DOHH2 (cell line): ENCODE measurements around the gene RNU7-1.

Experiments used
- H3F3A ChIP-seq: fragments of 200-600 bp; sonication (generic), shearing (Covaris generic); 2 replicates; pipeline ENCODE4 v1.6.0; 2016; ENCODE audit warnings: antibody characterized with exemption, mild to moderate bottlenecking; ENCODE audit not compliant: control insufficient read depth, insufficient read depth
- H3K27ac ChIP-seq: fragments of 200-600 bp; sonication (generic); 2 replicates; pipeline ENCODE4 v1.5.1; 2014; ENCODE audit warnings: low read depth, mild to moderate bottlenecking, low read length, moderate library complexity
- H3K27me3 ChIP-seq: fragments of 200-600 bp; sonication (generic); 2 replicates; pipeline ENCODE4 v1.6.1; 2014; ENCODE audit warnings: mild to moderate bottlenecking, low read length, mixed read lengths; ENCODE audit not compliant: control insufficient read depth
- H3K36me3 ChIP-seq: fragments of 200-600 bp; sonication (generic); 2 replicates; pipeline ENCODE4 v1.6.1; 2014; ENCODE audit warnings: mild to moderate bottlenecking, low read length, moderate library complexity, mixed read lengths; ENCODE audit not compliant: control insufficient read depth
- H3K4me1 ChIP-seq: fragments of 200-600 bp; sonication (generic); 2 replicates; pipeline ENCODE4 v1.6.1; 2014; ENCODE audit warnings: mild to moderate bottlenecking, low read length, mixed read lengths; ENCODE audit not compliant: control insufficient read depth
- H3K4me2 ChIP-seq: fragments of 200-600 bp; sonication (generic); 2 replicates; pipeline ENCODE4 v1.6.0; 2014; ENCODE audit warnings: mild to moderate bottlenecking, low read length, moderate library complexity
- H3K4me3 ChIP-seq: fragments of 200-600 bp; sonication (generic); 2 replicates; pipeline ENCODE4 v1.5.1; 2014; ENCODE audit warnings: mild to moderate bottlenecking, low read length, mixed read lengths
- H3K79me2 ChIP-seq: fragments of 200-600 bp; sonication (generic); 2 replicates; pipeline ENCODE4 v1.6.1; 2014; ENCODE audit warnings: mild to moderate bottlenecking, low read length, mixed read lengths; ENCODE audit not compliant: control insufficient read depth
- H3K9me2 ChIP-seq: fragments of 200-600 bp; sonication (generic); replicated peaks from 2 replicates; pipeline ENCODE4 v1.6.1; 2014; ENCODE audit warnings: mild to moderate bottlenecking, low read length, mixed read lengths; ENCODE audit not compliant: control insufficient read depth
- H3K9me3 ChIP-seq: fragments of 200-600 bp; sonication (generic); 2 replicates; pipeline ENCODE4 v1.6.1; 2014; ENCODE audit warnings: antibody characterized with exemption, low read length, mixed read lengths; ENCODE audit not compliant: control insufficient read depth, insufficient read depth
- H4K20me1 ChIP-seq: fragments of 200-600 bp; sonication (generic); 2 replicates; pipeline ENCODE4 v1.6.0; 2014; ENCODE audit warnings: low read depth, mild to moderate bottlenecking, antibody characterized with exemption, low read length, moderate library complexity; ENCODE audit not compliant: control insufficient read depth, insufficient read depth
- CTCF ChIP-seq: fragments of 200-600 bp; sonication (generic); IDR thresholded peaks from one replicate; pipeline ENCODE4 v1.5.1; 2014; ENCODE audit warnings: antibody characterized with exemption, mild to moderate bottlenecking, low read depth, low read length; ENCODE audit not compliant: poor library complexity, severe bottlenecking
- EZH2phosphoT487 ChIP-seq: fragments of 200-600 bp; sonication (generic); IDR thresholded peaks from 2 replicates; pipeline ENCODE4 v1.6.1; 2017; ENCODE audit warnings: borderline replicate concordance, mild to moderate bottlenecking, antibody characterized with exemption, low read length, moderate library complexity, mixed read lengths

RNU7-1 gene

GRCh38 chr12:6955108-6956020 is 11.7 kb downstream of the RNU7-1 start:
- H3K9me3 ChIP-seq, result no peaks in the 10 kb centered on the region
- H3K36me3 ChIP-seq, result no peaks in the 10 kb centered on the region
- no peaks in the 10 kb centered on the region for H3K9me2 ChIP-seq
- H4K20me1 ChIP-seq, result peaks cover 10% of the 10 kb centered on the region; the same call in 1 of the 2 replicates
- no peaks in the 10 kb centered on the region for H3K79me2 ChIP-seq
- no peak overlapping the region for H3K27ac ChIP-seq
- H3F3A ChIP-seq, result no peaks in the 10 kb centered on the region
- H3K4me2 ChIP-seq, result no peak overlapping the region
- no peak overlapping the region for H3K4me3 ChIP-seq
- TF ChIP-seq EZH2phosphoT487, result no peak
- no peak for TF ChIP-seq CTCF
- peaks cover 78% of the 10 kb centered on the region for H3K27me3 ChIP-seq
- H3K4me1 ChIP-seq, result peaks cover 87% of the 10 kb centered on the region

GRCh38 chr12:6956021-6956727 is 12.6 kb downstream of the RNU7-1 start:
- TF ChIP-seq EZH2phosphoT487 (no peak), CTCF (no peak)
- H3K79me2 ChIP-seq, result no peaks in the 10 kb centered on the region

GRCh38 chr12:6957151-6957701 is 13.6 kb downstream of the RNU7-1 start:
- Histone ChIP-seq H3K79me2 (no peaks in the 10 kb centered on the region), H3K9me3 (no peaks in the 10 kb centered on the region), H3K4me3 (no peak overlapping the region), H3K9me2 (no peaks in the 10 kb centered on the region), H3K27me3 (peaks cover 85% of the 10 kb centered on the region), H3K4me1 (peaks cover 87% of the 10 kb centered on the region), H3K4me2 (no peak overlapping the region), H3F3A (no peaks in the 10 kb centered on the region; the same call in 1 of the 2 replicates), H3K36me3 (no peaks in the 10 kb centered on the region), H3K27ac (no peak overlapping the region), H4K20me1 (peaks cover 10% of the 10 kb centered on the region)
- TF ChIP-seq EZH2phosphoT487 (no peak), CTCF (no peak)

More at GRCh38 chr12:6956021-6956727, 12.6 kb downstream of the RNU7-1 start:
- Histone ChIP-seq H3K27ac (no peak overlapping the region), H3K36me3 (no peaks in the 10 kb centered on the region), H4K20me1 (peaks cover 10% of the 10 kb centered on the region), H3K4me3 (no peak overlapping the region), H3K27me3 (peaks cover 86% of the 10 kb centered on the region), H3K4me2 (no peak overlapping the region), H3K9me3 (no peaks in the 10 kb centered on the region), H3K4me1 (peaks cover 87% of the 10 kb centered on the region), H3F3A (no peaks in the 10 kb centered on the region; the same call in 1 of the 2 replicates), H3K9me2 (no peaks in the 10 kb centered on the region)
